Urinary bladder (tissue), 4 donors: ENCODE data around the gene PITPNM2. TPM values are rescaled to one million over a fixed set of nuclear protein-coding genes. Genes with fewer than 3 reads are reported as not detected.
"Not testable (repeated sequence)": the region's sequence is repeated elsewhere in the genome, so short reads cannot be mapped to it uniquely, and the experiment has no call there.

Experiments
- DNase-seq: peaks from one replicate; pipeline ENCODE4 v3.0.0-alpha.2; 2015; ENCODE audit errors: extremely low spot score
- H3K27ac ChIP-seq: one replicate; pipeline ENCODE4 v1.5.1; 2013; ENCODE audit warnings: low read depth, mild to moderate bottlenecking, moderate library complexity
- H3K36me3 ChIP-seq: one replicate; pipeline ENCODE4 v1.6.1; 2013; ENCODE audit warnings: mild to moderate bottlenecking, moderate library complexity; ENCODE audit not compliant: insufficient read depth
- H3K4me1 ChIP-seq: one replicate; pipeline ENCODE4 v1.6.1; 2013; ENCODE audit warnings: mild to moderate bottlenecking, moderate library complexity; ENCODE audit not compliant: insufficient read depth
- H3K4me3 ChIP-seq: one replicate; pipeline ENCODE4 v1.5.1; 2013; ENCODE audit warnings: low read depth, low read length
- WGBS: extraction: QIAGEN DNeasy Blood & Tissue Kit; methylation state at CpG from one replicate; pipeline ENCODE4 v1.1.7; 2013; 5-methylcytosine and 5-hydroxymethylcytosine counted together
- polyA plus RNA-seq: library from polyadenylated mRNA; stranded (reverse); fragments of 200-250 nt; gene quantifications from one replicate; pipeline ENCODE4 v1.2.3, GENCODE V29; 2013
- total RNA-seq: library from RNA; depleted of rRNA; stranded (reverse); fragments of >200 nt; gene quantifications from one replicate; pipeline ENCODE4 v1.2.3, GENCODE V29; 2014
- donor health status: healthy with polysubstance abuse.
- donor health status: healthy.

PITPNM2 gene
- total and polyA plus RNA-seq, 2 donors = 4.5 to 19.1 TPM

GRCh38 chr12:123106640-123107359 is 44.1 kb downstream of the PITPNM2 start:
- no peak for DNase-seq
- 79% methylated on average over 9 of the region's 9 CpGs for WGBS
- no peaks in the 10 kb centered on the region for H3K4me1 ChIP-seq

GRCh38 chr12:123105211-123105826 is 45.6 kb downstream of the PITPNM2 start:
- Histone ChIP-seq H3K36me3 (no peaks in the 10 kb centered on the region), H3K4me1 (no peaks in the 10 kb centered on the region), H3K27ac (no peak overlapping the region), H3K4me3 (no peak overlapping the region)
- 88% methylated on average over 14 of the region's 14 CpGs for WGBS
- no peak for DNase-seq

More at GRCh38 chr12:123106640-123107359, 44.1 kb downstream of the PITPNM2 start:
- Histone ChIP-seq H3K36me3 (no peaks in the 10 kb centered on the region), H3K4me3 (no peak overlapping the region), H3K27ac (no peak overlapping the region)

DNA sequence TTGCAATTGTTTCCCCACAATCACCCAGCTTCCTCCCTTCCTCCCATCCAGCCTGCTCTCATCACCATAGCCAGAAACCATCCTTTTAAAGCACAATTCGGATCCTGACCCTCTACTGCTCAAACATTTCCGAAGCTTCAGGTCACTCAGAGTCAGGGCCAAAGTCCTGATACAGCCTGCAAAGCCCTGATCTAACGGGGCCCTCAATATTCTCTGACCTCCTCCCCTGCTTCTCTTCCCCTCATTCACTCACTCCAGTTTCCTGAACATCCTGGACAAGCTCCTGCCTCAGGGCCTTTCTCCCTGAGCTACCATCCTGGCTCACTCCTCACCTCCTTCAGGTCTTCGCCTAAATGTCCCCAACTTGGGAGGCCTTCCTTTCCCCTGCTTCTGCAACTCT is 46.1 kb downstream of the PITPNM2 start:
- WGBS = 92% methylated on average over 4 of the region's 4 CpGs
- DNase-seq = no peak
- H3K27ac ChIP-seq = no peak overlapping the region
- no peaks in the 10 kb centered on the region for H3K36me3 ChIP-seq
- no peak overlapping the region for H3K4me3 ChIP-seq
- H3K4me1 ChIP-seq = no peaks in the 10 kb centered on the region

GRCh38 chr12:123104094-123104493 is 46.8 kb downstream of the PITPNM2 start:
- H3K36me3 ChIP-seq, H3K4me1 ChIP-seq, H3K4me3 ChIP-seq, DNase-seq, H3K27ac ChIP-seq: not testable (repeated sequence)
- WGBS = 95% methylated on average over 12 of the region's 12 CpGs

GRCh38 chr12:123102781-123103503 is 47.9 kb downstream of the PITPNM2 start:
- Histone ChIP-seq H3K27ac (no peak overlapping the region), H3K36me3 (no peaks in the 10 kb centered on the region), H3K4me1 (no peaks in the 10 kb centered on the region), H3K4me3 (no peak overlapping the region)
- DNase-seq = no peak
- 91% methylated on average over 5 of the region's 5 CpGs for WGBS

DNA sequence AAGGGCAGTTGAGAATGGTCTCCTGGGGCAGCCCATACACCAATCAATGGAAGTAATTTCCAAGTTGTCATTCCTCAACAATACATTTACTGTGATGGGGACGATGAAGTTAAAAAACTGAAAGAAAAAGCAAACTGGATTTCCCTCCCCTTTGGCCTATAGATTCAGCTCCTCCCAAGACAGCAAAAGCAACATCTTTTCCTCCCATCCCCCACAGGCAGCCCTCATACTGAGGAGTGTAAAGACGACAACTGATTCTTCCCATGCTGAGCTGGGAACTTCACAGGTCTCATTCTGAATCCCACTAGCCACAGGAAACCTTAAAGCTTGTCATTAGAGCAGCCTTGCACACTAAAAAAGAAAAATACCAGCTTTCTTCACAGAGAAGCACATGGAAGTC is 48.5 kb downstream of the PITPNM2 start:
- H3K4me3 ChIP-seq = no peak overlapping the region
- H3K36me3 ChIP-seq = no peaks in the 10 kb centered on the region
- 81% methylated on average over 2 of the region's 2 CpGs for WGBS
- H3K27ac ChIP-seq = no peak overlapping the region
- DNase-seq = no peak
- H3K4me1 ChIP-seq = no peaks in the 10 kb centered on the region

DNA sequence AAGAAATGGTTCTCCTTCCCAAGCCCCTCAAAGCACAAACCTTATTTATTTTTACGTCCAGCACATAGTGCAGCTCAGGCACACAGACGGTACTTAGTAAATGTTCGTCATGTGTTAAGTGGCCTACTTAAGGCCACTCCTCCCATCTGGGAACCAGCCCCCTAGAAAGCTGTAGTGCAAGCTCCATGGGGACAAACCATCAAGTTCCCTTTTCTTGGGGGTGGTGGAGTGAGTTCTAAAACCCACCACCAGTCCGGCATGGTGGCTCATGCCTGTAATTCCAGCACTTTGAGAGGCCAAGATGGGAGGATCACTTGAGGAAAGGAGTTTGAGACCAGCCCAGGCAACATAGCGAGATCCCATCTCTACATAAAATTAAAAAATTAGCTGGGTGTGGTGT is 49.4 kb downstream of the PITPNM2 start:
- DNase-seq = no peak
- Histone ChIP-seq H3K36me3 (no peaks in the 10 kb centered on the region), H3K4me3 (no peak overlapping the region), H3K4me1 (no peaks in the 10 kb centered on the region), H3K27ac (no peak overlapping the region)
- 95% methylated on average over 5 of the region's 5 CpGs for WGBS

Other genes with a start within 250 kb of the PITPNM2 start
- gene ABCB9, start 184.6 kb downstream of the PITPNM2 start, total RNA-seq = 6.6 TPM
- 2.4 TPM for gene ABCB9, start 184.6 kb downstream of the PITPNM2 start, polyA plus RNA-seq
- 6.5 TPM for gene OGFOD2, start 175.8 kb downstream of the PITPNM2 start, total RNA-seq
- gene OGFOD2, start 175.8 kb downstream of the PITPNM2 start, polyA plus RNA-seq = 17.1 TPM
- 57.6 TPM for gene ARL6IP4, start 170.4 kb downstream of the PITPNM2 start, total RNA-seq
- 312 TPM for gene ARL6IP4, start 170.4 kb downstream of the PITPNM2 start, polyA plus RNA-seq
- 88.8 TPM for gene MPHOSPH9, start 82.1 kb upstream of the PITPNM2 start, total RNA-seq
- gene MPHOSPH9, start 82.1 kb upstream of the PITPNM2 start, polyA plus RNA-seq = 6.2 TPM
- gene MTRFR, start 82.3 kb upstream of the PITPNM2 start, total RNA-seq = 16.4 TPM
- gene MTRFR, start 82.3 kb upstream of the PITPNM2 start, polyA plus RNA-seq = 11.8 TPM
- 120 TPM for gene CDK2AP1, start 120.8 kb upstream of the PITPNM2 start, total RNA-seq
- gene CDK2AP1, start 120.8 kb upstream of the PITPNM2 start, polyA plus RNA-seq = 97.3 TPM
- 30.2 TPM for gene SBNO1, start 213.8 kb upstream of the PITPNM2 start, total RNA-seq
- 7.1 TPM for gene SBNO1, start 213.8 kb upstream of the PITPNM2 start, polyA plus RNA-seq
- gene KMT5A, start 233.0 kb upstream of the PITPNM2 start, total RNA-seq = 42.3 TPM
- 29.1 TPM for gene KMT5A, start 233.0 kb upstream of the PITPNM2 start, polyA plus RNA-seq